ENCODE measurements around the gene BZW2. TPM values are rescaled to one million over a fixed set of nuclear protein-coding genes. Genes with fewer than 3 reads are reported as not detected.

The BZW2 gene
- total and polyA plus RNA-seq, 2 of the 13 experiments (the other 11 are each of a cell fraction or from before 2014, with no cell fraction given), result 21.8 to 95.2 TPM

- Histone ChIP-seq H3K9ac (ENCODE audit: insufficient read depth, low read depth, low read length) (no peak overlapping the region), H3K27ac (ENCODE audit: extremely low read length, insufficient read depth, low read length) (no peak overlapping the region), H3K36me3 (replicated peaks in 1 of 2; ENCODE audit: control insufficient read depth in 1 of 2, insufficient read depth in 2 of 2, low read length in 2 of 2) (peaks cover 0 to 15% of the 10 kb centered on the region in 2 experiments; a peak in 2 of 5 replicates), H3K9me3 (ENCODE audit: low read length) (no peaks in the 10 kb centered on the region), H3K79me2 (ENCODE audit: insufficient read depth, low read length) (no peaks in the 10 kb centered on the region), H3K4me2 (ENCODE audit: low read depth, low read length) (no peak overlapping the region), H2AFZ (ENCODE audit: low read length) (no peak overlapping the region), H4K20me1 (ENCODE audit: insufficient read depth, low read length) (no peaks in the 10 kb centered on the region), H3K4me1 (ENCODE audit: insufficient read depth, low read length) (peaks cover 16% of the 10 kb centered on the region; the same call in 1 of the 2 replicates), H3K27me3 (ENCODE audit: control insufficient read depth in 1 of 2, insufficient read depth in 2 of 2, low read length in 2 of 2) (no peaks in the 10 kb centered on the region), H3K4me3 (replicated peaks in 1 of 3; ENCODE audit: insufficient read depth in 1 of 3, low read depth in 2 of 3, low read length in 3 of 3) (no peak overlapping the region)
- ChIA-PET POLR2A (no interaction called here), CTCF (ENCODE audit: low intra/inter-chr PET ratio, low total read pairs) (no interaction called here)
- in situ Hi-C loops (cut with HindIII; ENCODE audit: extremely low pct_ligation_motif_present, low pct_unique_long_range_greater_than_20kb), result no loop called here
- DNase-seq (ENCODE audit: low spot score), result no peak
- ATAC-seq, result no peak
- FAIRE-seq, result no peak
- WGBS (ENCODE audit: low lambda C conversion rate), result 97% methylated on average over 4 of the region's 4 CpGs
- intact Hi-C loops (cut with micrococcal nuclease; ENCODE audit: unreplicated experiment), result no loop called here
- TF ChIP-seq FOXP1 (IDR thresholded peaks at IDR 0.05) (no peak), FOXP1 (CRISPR knock-in tag; IDR thresholded peaks at IDR 0.05) (no peak)
- BruUV-seq (replicated peaks), result no TSS peak
Observed at GRCh38 chr7:16634271-16634738, 11.7 kb upstream of the BZW2 start.

GRCh38 chr7:16636555-16637101 is 9.4 kb upstream of the BZW2 start:
- no peak for FAIRE-seq
- H4K20me1 ChIP-seq (ENCODE audit: insufficient read depth, low read length), result no peaks in the 10 kb centered on the region
- H3K79me2 ChIP-seq (ENCODE audit: insufficient read depth, low read length), result peaks cover 5% of the 10 kb centered on the region
- BruUV-seq (replicated peaks), result no TSS peak
- in situ Hi-C loops (cut with HindIII; ENCODE audit: extremely low pct_ligation_motif_present, low pct_unique_long_range_greater_than_20kb), result no loop called here
- CTCF ChIA-PET (ENCODE audit: low intra/inter-chr PET ratio, low total read pairs), result no interaction called here
- H3K27me3 ChIP-seq (ENCODE audit: control insufficient read depth in 1 of 2, insufficient read depth in 2 of 2, low read length in 2 of 2), result no peaks in the 10 kb centered on the region
- H3K36me3 ChIP-seq (replicated peaks in 1 of 2; ENCODE audit: control insufficient read depth in 1 of 2, insufficient read depth in 2 of 2, low read length in 2 of 2), result peaks cover 0 to 19% of the 10 kb centered on the region in 2 experiments; a peak in 2 of 5 replicates
- no peak for ATAC-seq
- H3K4me1 ChIP-seq (ENCODE audit: insufficient read depth, low read length), result peaks cover 16% of the 10 kb centered on the region; the same call in 1 of the 2 replicates
- H3K9me3 ChIP-seq (ENCODE audit: low read length), result no peaks in the 10 kb centered on the region
- POLR2A ChIA-PET, result interaction anchor here (1.5 kb wide), 1 partner anchor 9 kb away, joined by 3 read pairs; the partner anchor contains the start of genes ANKMY2 and BZW2
- DNase-seq (ENCODE audit: low spot score), result no peak
- no peak overlapping the region for H2AFZ ChIP-seq (ENCODE audit: low read length)
- no peak for TF ChIP-seq FOXC1 (CRISPR knock-in tag; IDR thresholded peaks at IDR 0.05; ENCODE audit: borderline replicate concordance)
- TF ChIP-seq PAXIP1 (CRISPR knock-in tag; conservative IDR thresholded peaks at IDR 0.05), result 0 out of 2 replicates have a peak, but pooled peaks have one; percentile 13
- no peak for TF ChIP-seq MLLT10 (CRISPR knock-in tag; IDR thresholded peaks at IDR 0.05)
- intact Hi-C loops (cut with micrococcal nuclease; ENCODE audit: unreplicated experiment), result no loop called here
- 96% methylated on average over 1 of the region's 1 CpG for WGBS (ENCODE audit: low lambda C conversion rate)
- H3K27ac ChIP-seq (ENCODE audit: extremely low read length, insufficient read depth, low read length), result no peak overlapping the region
- no peak overlapping the region for H3K9ac ChIP-seq (ENCODE audit: insufficient read depth, low read depth, low read length)
- H3K4me3 ChIP-seq (replicated peaks in 1 of 3; ENCODE audit: insufficient read depth in 1 of 3, low read depth in 2 of 3, low read length in 3 of 3), result no peak overlapping the region
- no peak overlapping the region for H3K4me2 ChIP-seq (ENCODE audit: low read depth, low read length)
